Chondrocyte (in vitro differentiated cells): Measurements from ENCODE around the gene POU5F1. TPM values are rescaled to one million over a fixed set of nuclear protein-coding genes. Genes with fewer than 3 reads are reported as not detected.

Experiments
- DNase-seq: peaks from one replicate; pipeline ENCODE4 v3.0.0; 2021; ENCODE audit warnings: mixed read lengths, low spot score
- H3K27ac Mint-ChIP-seq: one replicate; pipeline ENCODE4 v1.8.0; 2021; ENCODE audit warnings: mild to moderate bottlenecking, moderate library complexity, mixed read lengths; ENCODE audit not compliant: unreplicated experiment
- H3K27me3 Mint-ChIP-seq: 2 replicates; pipeline ENCODE4 v1.8.0; 2021; ENCODE audit warnings: low read depth, mixed read lengths
- H3K36me3 Mint-ChIP-seq: 2 replicates; pipeline ENCODE4 v1.8.0; 2021; ENCODE audit warnings: low read depth, mixed read lengths
- H3K4me1 Mint-ChIP-seq: 2 replicates; pipeline ENCODE4 v1.8.0; 2021; ENCODE audit warnings: low read depth, mild to moderate bottlenecking, mixed read lengths
- H3K4me3 Mint-ChIP-seq: one replicate; pipeline ENCODE4 v1.8.0; 2021; ENCODE audit warnings: mild to moderate bottlenecking, moderate library complexity, mixed read lengths; ENCODE audit not compliant: unreplicated experiment
- H3K9me3 Mint-ChIP-seq: 2 replicates; pipeline ENCODE4 v1.8.0; 2021; ENCODE audit warnings: low read depth, mixed read lengths
- CTCF ChIP-seq: fragments of 200-600 bp; sonication (generic); IDR thresholded peaks from 2 replicates; pipeline ENCODE4 v1.5.0; 2021; ENCODE audit warnings: antibody characterized with exemption, mild to moderate bottlenecking, moderate library complexity
- total RNA-seq: library from RNA; stranded (reverse); gene quantifications from 3 replicates; pipeline ENCODE4 v1.2.1, GENCODE V29; 2021

POU5F1 gene
- total RNA-seq, 1 donor from 2014 or later, result 1.2 TPM

- Mint-ChIP-seq H3K27me3 (peaks cover 8% of the 10 kb centered on the region), H3K36me3 (no peaks in the 10 kb centered on the region), H3K9me3 (no peaks in the 10 kb centered on the region), H3K27ac (no peak overlapping the region), H3K4me3 (no peak overlapping the region), H3K4me1 (peaks cover 15% of the 10 kb centered on the region)
- no peak for DNase-seq
- TF ChIP-seq CTCF, result no peak
Observed at GRCh38 chr6:31130751-31131150, 39.7 kb downstream of the POU5F1 start.

GRCh38 chr6:31129130-31129529 is 41.4 kb downstream of the POU5F1 start:
- Mint-ChIP-seq H3K27me3 (peaks cover 8% of the 10 kb centered on the region), H3K9me3 (no peaks in the 10 kb centered on the region), H3K4me3 (no peak overlapping the region), H3K27ac (no peak overlapping the region), H3K36me3 (no peaks in the 10 kb centered on the region), H3K4me1 (peaks cover 27% of the 10 kb centered on the region)
- no peak for TF ChIP-seq CTCF
- DNase-seq, result no peak

- Mint-ChIP-seq H3K4me1 (peaks cover 37% of the 10 kb centered on the region), H3K4me3 (no peak overlapping the region), H3K27me3 (peaks cover 8% of the 10 kb centered on the region), H3K36me3 (no peaks in the 10 kb centered on the region), H3K9me3 (no peaks in the 10 kb centered on the region), H3K27ac (no peak overlapping the region)
- TF ChIP-seq CTCF, result peak; percentile 92
- no peak for DNase-seq
Observed at GRCh38 chr6:31128093-31128676, 42.3 kb downstream of the POU5F1 start.

- no peak overlapping the region for H3K4me3 Mint-ChIP-seq
- H3K27me3 Mint-ChIP-seq, result peaks cover 8% of the 10 kb centered on the region
- H3K36me3 Mint-ChIP-seq, result no peaks in the 10 kb centered on the region
- peak overlapping the region; percentile 59 for H3K27ac Mint-ChIP-seq
- DNase-seq, result no peak
- no peaks in the 10 kb centered on the region for H3K9me3 Mint-ChIP-seq
- peaks cover 53% of the 10 kb centered on the region for H3K4me1 Mint-ChIP-seq
- TF ChIP-seq CTCF, result peak; percentile 12
Observed at GRCh38 chr6:31126396-31127175, 43.9 kb downstream of the POU5F1 start.

- Mint-ChIP-seq H3K4me3 (no peak overlapping the region), H3K4me1 (peaks cover 53% of the 10 kb centered on the region), H3K9me3 (no peaks in the 10 kb centered on the region), H3K27ac (peak overlapping the region; percentile 41), H3K36me3 (no peaks in the 10 kb centered on the region), H3K27me3 (peaks cover 8% of the 10 kb centered on the region)
- TF ChIP-seq CTCF, result no peak
- DNase-seq, result no peak
Observed at GRCh38 chr6:31125586-31126363, 44.7 kb downstream of the POU5F1 start.
